SK-N-SH treated with all-trans-retinoic acid at 6 μM for 48 hours (cell line): ENCODE results near the gene FBXL13.

Source experiments
- ATAC-seq: fragments of 200-7000 bp; cut with Tn5 transposase; 3 replicates; pipeline ENCODE4 v1.9.1; 2020; ENCODE audit warnings: mild to moderate bottlenecking, moderate library complexity
- ARNTL ChIP-seq: fragments of 450-650 bp; formaldehyde crosslinking; IDR thresholded peaks from 2 replicates; pipeline ENCODE4 v1.5.0; 2020; ENCODE audit warnings: low read depth, mild to moderate bottlenecking, moderate library complexity, borderline replicate concordance
- BACH2 ChIP-seq: fragments of 250-450 bp; sonication (Bioruptor Pico); IDR thresholded peaks from 2 replicates; pipeline ENCODE4 v1.9.0; 2021; ENCODE audit warnings: mild to moderate bottlenecking, borderline replicate concordance
- GLIS3 ChIP-seq: fragments of 250-450 bp; sonication (Bioruptor Pico); IDR thresholded peaks from 2 replicates; pipeline ENCODE4 v1.5.0; 2020; ENCODE audit warnings: mild to moderate bottlenecking, moderate library complexity
- ISL1 ChIP-seq: fragments of 250-450 bp; sonication (Bioruptor Pico); IDR thresholded peaks from 2 replicates; pipeline ENCODE4 v2.1.2; 2022; ENCODE audit warnings: mild to moderate bottlenecking, moderate library complexity
- OSR1 ChIP-seq: fragments of 250-450 bp; sonication (Bioruptor Pico); IDR thresholded peaks from 2 replicates; pipeline ENCODE4 v1.8.0; 2022; ENCODE audit warnings: moderate library complexity, mild to moderate bottlenecking, inconsistent platforms
- PPARA ChIP-seq: fragments of 250-450 bp; sonication (Bioruptor Pico); IDR thresholded peaks from 2 replicates; pipeline ENCODE4 v1.5.0; 2020; ENCODE audit warnings: mild to moderate bottlenecking, borderline replicate concordance
- RARB ChIP-seq: fragments of 250-450 bp; sonication (Bioruptor Pico); IDR thresholded peaks from 2 replicates; pipeline ENCODE4 v1.8.0; 2021; ENCODE audit warnings: mild to moderate bottlenecking, moderate library complexity
- SNAI2 ChIP-seq: fragments of 250-450 bp; sonication (Bioruptor Pico); IDR thresholded peaks from 2 replicates; pipeline ENCODE4 v1.5.0; 2020; ENCODE audit warnings: mild to moderate bottlenecking, moderate library complexity
- ZC3H10 ChIP-seq: fragments of 250-450 bp; sonication (Bioruptor Pico); IDR thresholded peaks from 2 replicates; pipeline ENCODE4 v1.5.1; 2021; ENCODE audit warnings: mild to moderate bottlenecking, moderate library complexity
- ZFP3 ChIP-seq: fragments of 250-450 bp; sonication (Bioruptor Pico); IDR thresholded peaks from 2 replicates; pipeline ENCODE4 v1.5.0; 2020; ENCODE audit warnings: mild to moderate bottlenecking, moderate library complexity
- ZFP30 ChIP-seq: fragments of 450-650 bp; formaldehyde crosslinking; IDR thresholded peaks from 2 replicates; pipeline ENCODE4 v1.5.0; 2022; ENCODE audit warnings: mild to moderate bottlenecking, moderate library complexity
- ZNF565 ChIP-seq: fragments of 450-650 bp; formaldehyde crosslinking; conservative IDR thresholded peaks from 2 replicates; pipeline ENCODE4 v1.5.0; 2020; ENCODE audit warnings: low read depth, mild to moderate bottlenecking, moderate library complexity
- TF ChIP-seq, protein P1 (sequence below): fragments of 250-450 bp; sonication (Bioruptor Pico); IDR thresholded peaks from 2 replicates; pipeline ENCODE4 v1.8.0; 2020; ENCODE audit warnings: mild to moderate bottlenecking, moderate library complexity, borderline replicate concordance
- TF ChIP-seq, protein P2 (sequence below): fragments of 250-450 bp; sonication (Bioruptor Pico); IDR thresholded peaks from 2 replicates; pipeline ENCODE4 v1.8.0; 2021; ENCODE audit warnings: low read depth, mild to moderate bottlenecking, moderate library complexity, borderline replicate concordance
- TF ChIP-seq, protein P3 (sequence below): fragments of 250-450 bp; sonication (Bioruptor Pico); IDR thresholded peaks from 2 replicates; pipeline ENCODE4 v1.5.0; 2020; ENCODE audit warnings: mild to moderate bottlenecking, moderate library complexity

FBXL13 gene

DNA sequence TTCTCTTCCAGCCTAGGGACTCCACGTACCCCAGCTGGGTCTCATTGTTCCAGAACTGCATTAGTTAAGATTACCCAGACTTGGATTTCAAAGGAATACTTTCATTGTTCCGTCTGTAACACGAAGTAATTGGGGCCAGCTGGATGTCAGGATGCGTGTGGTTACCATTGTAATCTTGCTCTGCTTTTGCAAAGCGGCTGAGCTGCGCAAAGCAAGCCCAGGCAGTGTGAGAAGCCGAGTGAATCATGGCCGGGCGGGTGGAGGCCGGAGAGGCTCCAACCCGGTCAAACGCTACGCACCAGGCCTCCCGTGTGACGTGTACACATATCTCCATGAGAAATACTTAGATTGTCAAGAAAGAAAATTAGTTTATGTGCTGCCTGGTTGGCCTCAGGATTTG, 140.8 kb downstream of the FBXL13 start (continued):
- TF ChIP-seq, protein P1, sequence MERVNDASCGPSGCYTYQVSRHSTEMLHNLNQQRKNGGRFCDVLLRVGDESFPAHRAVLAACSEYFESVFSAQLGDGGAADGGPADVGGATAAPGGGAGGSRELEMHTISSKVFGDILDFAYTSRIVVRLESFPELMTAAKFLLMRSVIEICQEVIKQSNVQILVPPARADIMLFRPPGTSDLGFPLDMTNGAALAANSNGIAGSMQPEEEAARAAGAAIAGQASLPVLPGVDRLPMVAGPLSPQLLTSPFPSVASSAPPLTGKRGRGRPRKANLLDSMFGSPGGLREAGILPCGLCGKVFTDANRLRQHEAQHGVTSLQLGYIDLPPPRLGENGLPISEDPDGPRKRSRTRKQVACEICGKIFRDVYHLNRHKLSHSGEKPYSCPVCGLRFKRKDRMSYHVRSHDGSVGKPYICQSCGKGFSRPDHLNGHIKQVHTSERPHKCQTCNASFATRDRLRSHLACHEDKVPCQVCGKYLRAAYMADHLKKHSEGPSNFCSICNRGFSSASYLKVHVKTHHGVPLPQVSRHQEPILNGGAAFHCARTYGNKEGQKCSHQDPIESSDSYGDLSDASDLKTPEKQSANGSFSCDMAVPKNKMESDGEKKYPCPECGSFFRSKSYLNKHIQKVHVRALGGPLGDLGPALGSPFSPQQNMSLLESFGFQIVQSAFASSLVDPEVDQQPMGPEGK, result no peak
- peak; percentile 59; the same call in 1 of the 2 replicates for TF ChIP-seq ISL1 (CRISPR knock-in tag)

DNA sequence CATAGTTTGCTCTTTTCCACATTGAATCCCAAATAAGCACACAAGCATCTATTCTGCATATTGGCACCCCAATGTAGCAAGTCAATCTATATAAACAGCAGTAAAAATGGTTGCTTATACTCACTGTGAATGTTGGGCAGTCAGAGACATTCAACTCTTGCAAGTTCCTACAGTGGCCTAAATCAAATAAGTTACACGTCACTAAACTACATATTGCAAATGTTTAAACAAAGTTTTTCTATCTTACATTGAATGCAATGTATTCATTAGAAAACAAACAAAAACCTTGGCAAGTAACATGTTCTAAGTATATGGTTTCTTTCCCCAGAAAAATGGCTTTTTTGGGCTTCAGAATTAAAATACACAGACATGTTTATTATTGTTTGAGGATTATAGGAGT, 142.8 kb downstream of the FBXL13 start:
- no peak for ATAC-seq

DNA sequence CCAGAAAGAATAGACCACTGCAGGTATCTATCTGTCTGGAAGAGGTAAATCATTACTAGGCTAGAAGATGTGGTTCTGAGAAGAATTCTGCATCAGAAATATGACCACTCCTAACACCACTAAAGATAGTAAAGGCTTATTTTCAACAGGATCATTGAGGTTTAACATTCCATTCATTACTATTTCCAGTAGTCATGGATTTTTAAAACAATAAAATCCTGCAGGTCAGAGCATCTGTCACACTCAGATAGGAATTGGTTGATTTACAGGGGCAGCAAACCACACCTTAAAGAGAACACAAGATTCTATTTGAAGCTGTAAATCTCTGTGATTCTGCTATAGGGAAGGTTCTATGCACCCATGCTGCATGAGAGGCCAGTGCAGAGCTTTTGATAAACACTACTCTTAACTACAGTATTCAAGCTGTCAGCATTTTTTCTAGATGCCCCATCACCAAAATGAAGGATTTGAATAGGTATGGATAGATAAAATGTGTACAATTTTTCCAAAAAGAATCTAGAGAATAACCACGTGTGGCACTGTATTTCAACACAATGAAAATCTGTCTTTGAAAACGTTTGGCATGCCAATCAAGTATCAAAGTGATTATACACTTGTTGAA, 147.2 kb downstream of the FBXL13 start:
- ATAC-seq, result peak; percentile 67
- TF ChIP-seq ISL1 (CRISPR knock-in tag) (peak; percentile 44; the same call in 1 of the 2 replicates), ARNTL (CRISPR knock-in tag) (no peak)

More for the DNA sequence above, 142.8 kb downstream of the FBXL13 start:
- TF ChIP-seq BACH2 (CRISPR knock-in tag) (no peak), OSR1 (CRISPR knock-in tag) (no peak), ZFP30 (CRISPR knock-in tag) (no peak), ZFP3 (no peak), PPARA (CRISPR knock-in tag) (no peak), RARB (CRISPR knock-in tag) (no peak), ZNF565 (no peak), GLIS3 (no peak)
- TF ChIP-seq, protein P1, result no peak
- TF ChIP-seq, protein P2, sequence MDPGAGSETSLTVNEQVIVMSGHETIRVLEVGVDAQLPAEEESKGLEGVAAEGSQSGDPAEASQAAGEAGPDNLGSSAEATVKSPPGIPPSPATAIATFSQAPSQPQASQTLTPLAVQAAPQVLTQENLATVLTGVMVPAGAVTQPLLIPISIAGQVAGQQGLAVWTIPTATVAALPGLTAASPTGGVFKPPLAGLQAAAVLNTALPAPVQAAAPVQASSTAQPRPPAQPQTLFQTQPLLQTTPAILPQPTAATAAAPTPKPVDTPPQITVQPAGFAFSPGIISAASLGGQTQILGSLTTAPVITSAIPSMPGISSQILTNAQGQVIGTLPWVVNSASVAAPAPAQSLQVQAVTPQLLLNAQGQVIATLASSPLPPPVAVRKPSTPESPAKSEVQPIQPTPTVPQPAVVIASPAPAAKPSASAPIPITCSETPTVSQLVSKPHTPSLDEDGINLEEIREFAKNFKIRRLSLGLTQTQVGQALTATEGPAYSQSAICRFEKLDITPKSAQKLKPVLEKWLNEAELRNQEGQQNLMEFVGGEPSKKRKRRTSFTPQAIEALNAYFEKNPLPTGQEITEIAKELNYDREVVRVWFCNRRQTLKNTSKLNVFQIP, result no peak
- TF ChIP-seq, all 23 proteins: peak for 0

DNA sequence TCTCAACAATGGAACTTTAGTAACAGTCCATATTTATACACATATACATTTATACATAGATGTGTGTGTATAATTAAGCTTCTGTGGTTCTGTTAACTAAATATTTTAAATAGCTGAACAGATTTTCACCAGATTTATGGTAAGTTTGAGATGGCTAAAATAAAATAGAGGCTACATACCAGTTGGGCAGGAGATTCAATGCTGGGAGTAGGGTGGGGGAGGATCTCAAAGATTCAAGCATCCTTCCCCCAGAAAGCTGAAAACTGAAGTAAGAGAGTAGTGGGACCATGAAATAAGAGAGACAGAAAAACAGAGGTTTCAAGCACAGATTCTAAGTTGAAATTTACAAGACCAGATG, 147.8 kb downstream of the FBXL13 start:
- TF ChIP-seq OSR1 (CRISPR knock-in tag) (no peak), ZNF565 (no peak), RARB (CRISPR knock-in tag) (no peak), ZC3H10 (CRISPR knock-in tag) (no peak), GLIS3 (no peak), SNAI2 (CRISPR knock-in tag) (peak; percentile 7; the same call in 1 of the 2 replicates)
- TF ChIP-seq, protein P3, sequence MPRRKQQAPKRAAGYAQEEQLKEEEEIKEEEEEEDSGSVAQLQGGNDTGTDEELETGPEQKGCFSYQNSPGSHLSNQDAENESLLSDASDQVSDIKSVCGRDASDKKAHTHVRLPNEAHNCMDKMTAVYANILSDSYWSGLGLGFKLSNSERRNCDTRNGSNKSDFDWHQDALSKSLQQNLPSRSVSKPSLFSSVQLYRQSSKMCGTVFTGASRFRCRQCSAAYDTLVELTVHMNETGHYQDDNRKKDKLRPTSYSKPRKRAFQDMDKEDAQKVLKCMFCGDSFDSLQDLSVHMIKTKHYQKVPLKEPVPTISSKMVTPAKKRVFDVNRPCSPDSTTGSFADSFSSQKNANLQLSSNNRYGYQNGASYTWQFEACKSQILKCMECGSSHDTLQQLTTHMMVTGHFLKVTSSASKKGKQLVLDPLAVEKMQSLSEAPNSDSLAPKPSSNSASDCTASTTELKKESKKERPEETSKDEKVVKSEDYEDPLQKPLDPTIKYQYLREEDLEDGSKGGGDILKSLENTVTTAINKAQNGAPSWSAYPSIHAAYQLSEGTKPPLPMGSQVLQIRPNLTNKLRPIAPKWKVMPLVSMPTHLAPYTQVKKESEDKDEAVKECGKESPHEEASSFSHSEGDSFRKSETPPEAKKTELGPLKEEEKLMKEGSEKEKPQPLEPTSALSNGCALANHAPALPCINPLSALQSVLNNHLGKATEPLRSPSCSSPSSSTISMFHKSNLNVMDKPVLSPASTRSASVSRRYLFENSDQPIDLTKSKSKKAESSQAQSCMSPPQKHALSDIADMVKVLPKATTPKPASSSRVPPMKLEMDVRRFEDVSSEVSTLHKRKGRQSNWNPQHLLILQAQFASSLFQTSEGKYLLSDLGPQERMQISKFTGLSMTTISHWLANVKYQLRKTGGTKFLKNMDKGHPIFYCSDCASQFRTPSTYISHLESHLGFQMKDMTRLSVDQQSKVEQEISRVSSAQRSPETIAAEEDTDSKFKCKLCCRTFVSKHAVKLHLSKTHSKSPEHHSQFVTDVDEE (CRISPR knock-in tag), result no peak
- TF ChIP-seq, protein P1, result no peak
- peak; percentile 34 for ATAC-seq
